GM21619 (cell line): Measurements from ENCODE around the gene GFM2.
"Not testable (repeated sequence)": the region's sequence is repeated elsewhere in the genome, so short reads cannot be mapped to it uniquely, and the experiment has no call there.

Source experiments
- ATAC-seq: cut with Tn5 transposase; IDR thresholded peaks from one replicate; pipeline ENCODE4 v1.9.1; 2021; ENCODE audit not compliant: unreplicated experiment

The GFM2 gene

DNA sequence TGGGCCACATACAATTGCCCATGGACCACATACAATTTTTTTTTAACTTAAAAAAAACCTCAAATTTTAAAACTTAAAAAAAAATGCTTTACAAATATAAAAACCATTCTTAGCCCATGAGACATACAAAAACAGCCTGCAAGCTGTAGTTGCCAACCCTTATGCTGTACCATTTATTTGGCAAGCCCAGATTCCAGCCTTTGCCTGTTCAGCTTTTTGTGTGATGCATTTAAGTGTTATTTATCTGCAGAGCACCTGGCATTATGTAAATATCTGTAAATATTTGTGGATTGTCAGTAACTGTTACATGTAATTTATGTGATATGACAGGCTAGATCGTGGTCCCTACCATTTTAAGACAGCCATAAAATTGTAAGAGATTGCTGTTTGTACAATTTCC lies 49.3 kb downstream of the GFM2 start:
- no peak for ATAC-seq

DNA sequence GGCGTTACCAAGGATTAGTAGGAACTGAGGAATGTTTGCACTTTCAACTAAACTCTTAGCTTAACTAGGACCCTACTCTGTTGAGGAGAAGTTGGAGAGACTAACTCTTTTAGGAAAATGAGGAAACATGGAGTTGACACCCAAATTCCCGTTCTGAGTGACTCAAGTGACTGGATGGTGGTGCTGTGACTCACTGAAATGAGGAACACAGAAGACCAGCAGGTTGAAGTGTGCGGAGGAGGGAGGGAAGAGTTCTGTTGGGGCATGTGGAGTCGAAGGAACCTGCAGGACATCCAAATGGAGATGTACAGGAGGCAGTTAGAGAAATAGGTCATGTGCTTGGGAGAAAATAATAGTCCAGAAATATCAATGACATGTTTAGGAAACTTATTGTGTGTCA lies 73.7 kb downstream of the GFM2 start:
- ATAC-seq, result no peak

GRCh38 chr5:74686962-74687751 lies 79.8 kb downstream of the GFM2 start:
- no peak for ATAC-seq

DNA sequence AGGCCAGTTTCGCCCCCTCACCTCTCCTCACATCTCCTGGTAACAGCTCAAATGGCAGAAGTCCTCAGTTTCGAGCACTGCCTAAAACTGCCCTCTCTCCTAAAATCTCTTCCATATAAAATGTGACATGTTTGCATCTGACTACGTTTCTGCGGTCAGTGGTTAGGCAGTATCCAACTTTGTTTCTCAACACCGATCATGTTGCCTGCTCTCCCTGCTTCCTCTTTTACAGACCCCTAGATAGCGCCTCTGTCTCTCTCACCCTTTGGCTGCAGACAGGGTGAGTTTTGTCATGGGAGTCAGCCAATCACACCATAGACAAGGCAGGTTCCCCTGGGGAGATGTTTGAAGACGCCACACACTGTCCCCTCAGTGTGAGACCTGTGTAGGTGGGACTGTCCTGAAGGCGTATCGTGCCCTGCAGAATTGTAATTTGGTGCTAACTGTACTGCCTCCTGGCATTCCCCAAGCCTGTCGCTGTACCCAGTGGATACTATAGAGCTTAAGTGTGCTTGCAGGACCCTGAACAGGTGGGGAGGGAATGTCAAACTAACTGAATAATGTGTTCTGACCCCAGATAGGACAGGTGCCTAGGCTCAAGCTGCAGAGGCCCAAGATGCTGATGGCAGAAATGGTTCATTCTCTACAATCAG lies 80.8 kb downstream of the GFM2 start:
- ATAC-seq, result peak; percentile 50

DNA sequence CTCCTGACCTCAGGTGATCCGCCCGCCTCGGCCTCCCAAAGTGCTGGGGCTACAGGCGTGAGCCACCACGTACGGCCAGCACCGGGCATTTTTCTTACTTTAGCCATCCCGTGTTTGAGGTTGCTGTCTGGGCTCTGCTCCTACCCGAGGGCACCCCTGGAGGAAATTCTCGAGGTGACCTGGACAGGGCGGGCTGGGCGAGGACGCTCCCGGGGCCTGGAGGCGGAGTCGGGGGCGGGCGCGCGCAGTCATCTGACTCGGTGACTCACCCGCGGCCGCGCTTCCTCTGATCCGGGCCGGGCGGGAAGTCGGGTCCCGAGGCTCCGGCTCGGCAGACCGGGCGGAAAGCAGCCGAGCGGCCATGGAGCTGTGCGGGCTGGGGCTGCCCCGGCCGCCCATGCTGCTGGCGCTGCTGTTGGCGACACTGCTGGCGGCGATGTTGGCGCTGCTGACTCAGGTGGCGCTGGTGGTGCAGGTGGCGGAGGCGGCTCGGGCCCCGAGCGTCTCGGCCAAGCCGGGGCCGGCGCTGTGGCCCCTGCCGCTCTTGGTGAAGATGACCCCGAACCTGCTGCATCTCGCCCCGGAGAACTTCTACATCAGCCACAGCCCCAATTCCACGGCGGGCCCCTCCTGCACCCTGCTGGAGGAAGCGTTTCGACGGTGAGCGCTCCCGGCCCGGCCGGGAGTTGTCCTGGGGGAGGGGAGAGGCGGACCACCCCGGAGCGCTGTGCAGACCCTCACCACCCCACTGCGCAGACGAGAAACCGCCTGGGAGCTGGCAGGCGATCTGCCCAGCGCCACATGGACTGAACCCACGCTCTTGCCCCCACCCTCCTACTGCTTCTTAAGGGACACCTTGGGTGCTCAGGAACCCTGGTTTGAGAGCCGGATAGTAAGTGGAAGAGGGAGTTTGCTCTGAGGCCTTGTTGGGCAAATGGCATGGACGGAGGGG lies 81.7 kb downstream of the GFM2 start, which contains the start of gene HEXB:
HEXB (plus strand) TSS at position 334 of the 952 bp plus-strand sequence; CDS start at position 362, 28 bp downstream.
- peak; percentile 81 for ATAC-seq

DNA sequence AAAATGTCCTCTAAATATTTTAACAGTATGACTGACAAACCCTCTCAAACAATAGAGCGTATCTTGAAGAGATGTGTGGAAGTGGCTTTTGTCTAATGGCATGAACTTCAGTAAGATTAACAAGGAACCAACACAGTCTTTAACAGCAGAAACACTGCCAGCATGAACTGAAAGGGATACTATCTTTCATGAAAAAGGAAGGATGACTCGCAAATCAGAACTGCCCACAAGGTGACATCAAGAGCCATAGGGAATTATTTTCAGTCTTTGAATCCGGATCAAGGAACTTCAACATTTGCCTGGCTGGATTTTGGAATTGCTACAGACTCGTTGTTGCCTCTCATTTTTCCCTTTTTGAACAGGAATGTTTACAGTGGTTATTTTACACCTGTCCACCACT lies 87.0 kb downstream of the GFM2 start:
- ATAC-seq, result no peak

DNA sequence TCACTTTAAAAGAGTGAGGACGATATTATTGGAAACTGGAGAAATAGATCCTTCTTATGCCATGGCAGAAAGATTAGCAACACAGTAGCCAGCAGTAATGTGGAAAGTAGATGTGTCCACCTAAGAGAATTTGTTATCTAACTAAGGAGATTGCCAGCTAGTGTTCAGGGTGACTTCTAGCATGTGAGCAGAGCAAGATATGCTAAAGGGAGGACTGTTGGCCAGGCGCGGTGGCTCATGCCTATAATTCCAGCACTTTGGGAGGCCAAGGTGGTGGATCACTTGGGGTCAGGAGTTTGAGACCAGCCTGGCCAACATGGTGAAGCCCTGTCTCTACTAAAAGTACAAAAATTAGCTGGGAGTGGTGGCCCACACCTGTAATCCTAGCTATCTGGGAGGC lies 87.6 kb downstream of the GFM2 start:
- ATAC-seq, result not testable (repeated sequence)

- not testable (repeated sequence) for ATAC-seq
These were observed 88.8 kb downstream of the GFM2 start for GRCh38 chr5:74678123-74678522.

DNA sequence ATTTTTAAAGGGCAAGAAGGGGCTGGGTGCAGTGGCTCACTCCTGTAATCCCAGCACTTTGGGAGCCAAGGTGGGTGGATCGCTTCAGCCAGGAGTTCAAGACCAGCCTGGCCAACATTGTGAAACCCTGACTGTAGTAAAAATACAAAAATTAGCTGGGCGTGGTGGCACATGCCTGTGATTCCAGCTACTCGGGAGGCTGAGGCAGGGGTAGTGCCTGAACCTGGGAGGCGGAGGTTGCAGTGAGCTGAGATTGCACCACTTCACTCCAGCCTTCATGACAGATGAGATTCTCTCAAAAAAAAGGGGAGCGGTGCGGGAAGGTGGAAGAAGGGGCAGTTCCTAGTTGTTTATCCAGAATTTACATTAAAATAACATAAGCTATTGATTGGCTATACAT lies 90.5 kb downstream of the GFM2 start:
- not testable (repeated sequence) for ATAC-seq

DNA sequence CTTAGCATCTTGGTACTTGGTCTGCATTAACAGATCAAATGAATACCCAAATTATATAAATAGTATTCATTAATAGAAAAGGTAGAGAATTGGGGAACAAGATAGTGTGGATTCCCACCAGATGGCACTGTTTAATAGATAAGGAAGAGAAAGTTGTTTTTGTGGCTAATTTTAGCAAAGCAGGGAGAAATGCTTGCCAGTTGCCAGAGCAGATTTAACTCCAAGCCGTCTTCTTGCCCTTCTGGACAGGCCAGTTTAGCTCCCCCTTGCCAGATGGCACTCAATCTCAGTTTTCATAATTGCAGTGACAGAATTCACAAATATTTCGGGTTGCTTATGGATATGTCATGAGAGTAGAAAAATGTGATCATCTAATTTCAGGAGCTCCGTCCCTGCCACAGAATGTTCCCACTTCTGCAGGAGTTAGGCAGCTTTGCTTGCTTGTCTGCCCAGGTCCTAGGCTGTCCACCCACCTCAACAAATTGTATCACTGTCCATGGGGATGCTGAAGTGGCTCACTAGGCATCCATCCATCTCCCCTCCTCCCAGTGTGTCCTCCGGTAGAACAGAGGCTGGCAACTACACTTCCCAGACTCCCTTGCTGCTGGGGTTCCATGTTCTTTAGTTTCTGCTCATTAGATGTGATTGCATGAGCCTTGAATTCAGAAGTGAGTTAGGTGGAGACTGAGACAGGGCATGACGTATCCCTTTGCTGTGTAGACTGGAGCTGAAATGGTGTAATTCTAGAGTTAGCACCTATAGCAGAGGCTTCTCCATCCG lies 93.7 kb downstream of the GFM2 start:
- ATAC-seq, result no peak

DNA sequence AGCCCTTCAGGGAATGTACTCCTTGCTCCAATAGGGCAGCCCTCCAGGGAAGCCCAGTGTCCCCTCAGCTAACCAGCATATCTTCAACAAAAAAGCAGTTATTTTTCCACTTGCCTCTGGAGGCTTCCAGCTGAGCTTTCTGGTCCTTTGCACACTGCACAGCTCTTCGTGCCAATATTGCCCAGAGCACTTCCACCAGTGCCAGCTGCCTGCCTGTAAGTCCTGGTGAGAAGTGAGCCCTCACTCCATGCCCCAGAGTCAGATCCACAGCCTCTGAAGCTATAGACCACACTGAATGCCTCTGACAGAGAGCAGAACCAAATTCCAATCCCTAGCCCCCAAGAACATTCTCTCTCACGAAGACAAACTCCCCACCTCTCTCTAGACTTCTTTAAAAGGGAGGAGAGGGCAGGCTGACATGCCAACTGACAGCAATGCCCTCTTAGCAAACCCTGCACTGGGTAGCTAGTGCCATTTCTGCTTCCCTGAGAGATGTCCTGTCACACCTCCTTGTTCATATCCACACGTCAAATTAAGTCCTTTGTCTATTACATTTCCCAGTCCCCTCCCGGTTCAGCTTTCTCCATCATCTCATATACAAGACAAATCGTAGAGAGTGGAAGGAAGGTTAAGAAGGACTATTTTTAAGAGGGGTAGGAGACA lies 94.6 kb downstream of the GFM2 start:
- no peak for ATAC-seq
